Fibroblast of pulmonary artery (primary cell): Measurements from ENCODE around the gene AKNAD1.

ENCODE experiments used
- DNase-seq: peaks from one replicate; pipeline ENCODE4 v3.0.0-alpha.2; 2010; ENCODE audit warnings: low read depth
- H3K4me3 ChIP-seq: replicated peaks from 2 replicates; pipeline ENCODE4 v1.5.1; 2011; ENCODE audit warnings: low read depth, mild to moderate bottlenecking, control low read depth, low read length, moderate library complexity
- CTCF ChIP-seq: IDR thresholded peaks from 2 replicates; pipeline ENCODE4 v1.5.1; 2011; ENCODE audit warnings: mild to moderate bottlenecking, control low read depth, low read length, inconsistent platforms; ENCODE audit errors: missing control alignments

The AKNAD1 gene

GRCh38 chr1:108829498-108829916, 27.4 kb downstream of the AKNAD1 start:
- no peak for TF ChIP-seq CTCF
- DNase-seq = no peak
- no peak overlapping the region for H3K4me3 ChIP-seq

GRCh38 chr1:108828074-108828961, 28.6 kb downstream of the AKNAD1 start:
- TF ChIP-seq CTCF = peak; percentile 73
- peak; percentile 85 for DNase-seq
- H3K4me3 ChIP-seq = no peak overlapping the region

- no peak for DNase-seq
- no peak for TF ChIP-seq CTCF
- H3K4me3 ChIP-seq = no peak overlapping the region
Measured at GRCh38 chr1:108826081-108826635, 30.7 kb downstream of the AKNAD1 start.

- no peak for TF ChIP-seq CTCF
- no peak for DNase-seq
Measured at GRCh38 chr1:108824051-108824450, 32.8 kb downstream of the AKNAD1 start.

GRCh38 chr1:108823632-108824031, 33.3 kb downstream of the AKNAD1 start:
- no peak for TF ChIP-seq CTCF
- H3K4me3 ChIP-seq = no peak overlapping the region
- DNase-seq = no peak

More at GRCh38 chr1:108824051-108824450, 32.8 kb downstream of the AKNAD1 start:
- no peak overlapping the region for H3K4me3 ChIP-seq

GRCh38 chr1:108819878-108820277, 37.0 kb downstream of the AKNAD1 start:
- H3K4me3 ChIP-seq = no peak overlapping the region
- peak; percentile 27 for DNase-seq
- no peak for TF ChIP-seq CTCF
